Thyroid gland (tissue), 4 donors: ENCODE data around the gene PLPPR5.

Source experiments
- POLR2A ChIP-seq, 2 donors: fragments of 450-650 bp; IDR thresholded peaks; one replicate each; pipeline ENCODE4 v1.6.1; 2017; ENCODE audit warnings: antibody characterized with exemption in 2 of 2, mild to moderate bottlenecking in 2 of 2, moderate library complexity in 1 of 2
- TF ChIP-seq, protein P1 (sequence below), 6 experiments: fragments of 200-600 bp in 3 of 6; fragments of 450-650 bp in 3 of 6; sonication (generic) in 3 of 6; IDR thresholded peaks; one replicate each; pipeline ENCODE4 v1.5.1; 2016 to 2019; ENCODE audit warnings: antibody characterized with exemption in 6 of 6, mild to moderate bottlenecking in 2 of 6, inconsistent platforms in 1 of 6, moderate library complexity in 1 of 6

- TF ChIP-seq POLR2A (IDR thresholded peaks at IDR 0.05): no peak
- TF ChIP-seq, protein P1, sequence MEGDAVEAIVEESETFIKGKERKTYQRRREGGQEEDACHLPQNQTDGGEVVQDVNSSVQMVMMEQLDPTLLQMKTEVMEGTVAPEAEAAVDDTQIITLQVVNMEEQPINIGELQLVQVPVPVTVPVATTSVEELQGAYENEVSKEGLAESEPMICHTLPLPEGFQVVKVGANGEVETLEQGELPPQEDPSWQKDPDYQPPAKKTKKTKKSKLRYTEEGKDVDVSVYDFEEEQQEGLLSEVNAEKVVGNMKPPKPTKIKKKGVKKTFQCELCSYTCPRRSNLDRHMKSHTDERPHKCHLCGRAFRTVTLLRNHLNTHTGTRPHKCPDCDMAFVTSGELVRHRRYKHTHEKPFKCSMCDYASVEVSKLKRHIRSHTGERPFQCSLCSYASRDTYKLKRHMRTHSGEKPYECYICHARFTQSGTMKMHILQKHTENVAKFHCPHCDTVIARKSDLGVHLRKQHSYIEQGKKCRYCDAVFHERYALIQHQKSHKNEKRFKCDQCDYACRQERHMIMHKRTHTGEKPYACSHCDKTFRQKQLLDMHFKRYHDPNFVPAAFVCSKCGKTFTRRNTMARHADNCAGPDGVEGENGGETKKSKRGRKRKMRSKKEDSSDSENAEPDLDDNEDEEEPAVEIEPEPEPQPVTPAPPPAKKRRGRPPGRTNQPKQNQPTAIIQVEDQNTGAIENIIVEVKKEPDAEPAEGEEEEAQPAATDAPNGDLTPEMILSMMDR (IDR thresholded peaks at IDR 0.05): no peak
Observed at GRCh38 chr1:98975113-98975512, 29.5 kb downstream of the PLPPR5 start.
